MG63 (cell line): Measurements from ENCODE around the gene RSPO1. TPM values are rescaled to one million over a fixed set of nuclear protein-coding genes. Genes with fewer than 3 reads are reported as not detected.
"Not testable (repeated sequence)": the region's sequence is repeated elsewhere in the genome, so short reads cannot be mapped to it uniquely, and the experiment has no call there.

Experiments
- DNase-seq: peaks from one replicate; pipeline ENCODE4 v3.0.0-alpha.2; 2020
- H3K27me3 ChIP-seq: fragments of 250-450 bp; sonication (Bioruptor Pico); 2 replicates; pipeline ENCODE4 v1.5.1; 2020; ENCODE audit warnings: mild to moderate bottlenecking, moderate library complexity
- H3K36me3 ChIP-seq: fragments of 250-450 bp; sonication (Bioruptor Pico); 2 replicates; pipeline ENCODE4 v1.5.1; 2020; ENCODE audit warnings: mild to moderate bottlenecking, moderate library complexity
- H3K4me3 ChIP-seq: fragments of 250-450 bp; sonication (Bioruptor Pico); 2 replicates; pipeline ENCODE4 v1.5.1; 2020; ENCODE audit warnings: mild to moderate bottlenecking, moderate library complexity
- H3K9me3 ChIP-seq: fragments of 250-450 bp; sonication (Bioruptor Pico); 2 replicates; pipeline ENCODE4 v1.5.1; 2020; ENCODE audit warnings: mild to moderate bottlenecking, moderate library complexity
- total RNA-seq: library from RNA; depleted of rRNA; stranded (reverse); fragments of >200 nt; shearing (Covaris generic); gene quantifications from 2 replicates; pipeline ENCODE4 v1.2.3, GENCODE V29; 2014; ENCODE audit warnings: low replicate concordance

RSPO1 gene
- total RNA-seq, 1 experiment from 2014 or later: not detected

GRCh38 chr1:37605061-37605650 is 29.5 kb downstream of the RSPO1 start:
- peak; percentile 30 for DNase-seq
- H3K27me3 ChIP-seq: no peaks in the 10 kb centered on the region
- H3K36me3 ChIP-seq: no peaks in the 10 kb centered on the region
- H3K9me3 ChIP-seq: no peaks in the 10 kb centered on the region
- H3K4me3 ChIP-seq: no peak overlapping the region

DNA sequence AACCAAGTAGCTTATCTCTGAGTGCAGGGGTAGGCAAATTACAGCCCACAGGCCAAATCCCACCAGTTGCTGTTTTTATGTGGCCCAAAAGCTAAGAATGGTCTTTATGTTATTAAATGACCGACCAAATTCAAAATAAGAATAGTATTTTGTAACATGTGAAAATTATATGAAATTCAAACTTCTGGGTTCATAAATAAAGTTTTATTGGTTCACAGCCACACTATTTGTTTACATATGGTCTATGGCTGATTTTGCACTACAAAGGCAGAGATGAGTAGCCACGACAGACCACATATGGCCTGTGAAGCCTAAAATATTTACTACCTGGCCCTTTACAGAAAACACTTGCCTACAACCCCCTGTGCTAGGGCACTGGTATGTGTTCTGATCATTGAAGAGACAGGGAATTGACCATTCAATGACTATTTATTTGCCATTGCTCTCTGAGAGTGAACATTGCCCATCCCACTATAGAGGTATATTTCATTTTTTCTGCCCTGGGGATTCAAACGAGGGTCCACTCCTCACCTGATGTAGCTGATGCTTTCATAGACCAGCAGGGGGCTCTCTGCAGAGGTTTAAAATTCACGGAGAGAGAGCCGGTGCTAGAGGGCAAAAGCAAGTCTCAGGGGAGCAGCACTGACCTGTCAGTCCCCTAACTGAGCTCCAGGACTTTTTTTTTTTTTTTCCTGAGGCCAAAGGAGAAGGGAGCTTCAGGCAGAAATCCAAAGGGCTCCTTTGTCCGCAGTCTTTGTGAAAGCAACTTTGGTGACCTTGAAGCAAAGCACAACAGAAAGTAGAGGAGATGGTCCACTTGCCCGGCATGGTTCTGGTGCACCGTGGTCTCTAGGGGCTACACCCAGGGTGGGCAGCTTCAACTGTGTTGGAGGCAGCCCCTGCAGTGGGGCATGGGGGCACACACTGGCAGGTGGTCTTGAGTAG is 31.7 kb downstream of the RSPO1 start:
- no peaks in the 10 kb centered on the region for H3K36me3 ChIP-seq
- H3K27me3 ChIP-seq: no peaks in the 10 kb centered on the region
- no peak overlapping the region for H3K4me3 ChIP-seq
- no peaks in the 10 kb centered on the region for H3K9me3 ChIP-seq
- peak; percentile 28 for DNase-seq

DNA sequence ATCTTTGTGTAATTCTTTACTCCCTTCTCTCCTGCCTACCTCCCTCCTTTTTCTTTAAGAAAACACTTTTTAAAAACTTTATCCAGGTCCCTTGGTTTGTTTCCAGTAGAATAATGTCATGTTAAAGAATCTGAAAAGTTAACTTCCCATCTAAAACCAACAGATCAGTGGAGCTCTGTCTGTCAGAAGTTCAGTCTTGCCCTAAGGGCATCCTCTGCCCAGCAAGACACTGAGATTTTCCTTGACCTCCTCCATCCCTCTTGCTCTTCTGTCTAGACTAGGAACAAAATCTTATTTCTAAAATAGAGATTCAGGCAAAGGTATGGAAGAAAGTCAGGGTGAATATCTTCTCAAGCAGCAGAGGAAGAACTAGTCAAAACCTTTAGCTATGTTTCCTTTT is 33.3 kb downstream of the RSPO1 start:
- H3K9me3 ChIP-seq: no peaks in the 10 kb centered on the region
- no peaks in the 10 kb centered on the region for H3K27me3 ChIP-seq
- DNase-seq: no peak
- H3K36me3 ChIP-seq: no peaks in the 10 kb centered on the region
- H3K4me3 ChIP-seq: no peak overlapping the region

DNA sequence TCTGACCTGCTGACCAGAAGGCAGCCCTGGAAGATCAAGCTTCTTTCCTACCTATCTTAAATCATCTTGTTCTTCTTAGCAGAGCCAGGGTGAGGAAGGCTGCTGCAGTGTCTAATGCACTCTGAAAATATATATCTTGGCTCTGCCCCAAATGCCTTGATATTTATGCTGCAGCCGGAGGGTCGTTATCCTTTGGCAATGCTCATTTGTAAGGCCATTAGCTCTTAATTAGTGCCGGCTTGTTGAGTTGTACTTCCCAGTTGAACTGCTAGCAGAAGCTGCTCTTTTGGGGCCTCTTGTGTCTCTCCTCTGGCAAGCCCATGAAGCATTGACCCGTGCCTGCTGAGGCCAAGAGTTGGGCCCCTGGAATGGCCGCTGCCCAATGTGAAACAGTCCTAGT is 34.8 kb downstream of the RSPO1 start:
- Histone ChIP-seq H3K36me3 (no peaks in the 10 kb centered on the region), H3K4me3 (no peak overlapping the region), H3K9me3 (no peaks in the 10 kb centered on the region), H3K27me3 (no peaks in the 10 kb centered on the region)
- no peak for DNase-seq

DNA sequence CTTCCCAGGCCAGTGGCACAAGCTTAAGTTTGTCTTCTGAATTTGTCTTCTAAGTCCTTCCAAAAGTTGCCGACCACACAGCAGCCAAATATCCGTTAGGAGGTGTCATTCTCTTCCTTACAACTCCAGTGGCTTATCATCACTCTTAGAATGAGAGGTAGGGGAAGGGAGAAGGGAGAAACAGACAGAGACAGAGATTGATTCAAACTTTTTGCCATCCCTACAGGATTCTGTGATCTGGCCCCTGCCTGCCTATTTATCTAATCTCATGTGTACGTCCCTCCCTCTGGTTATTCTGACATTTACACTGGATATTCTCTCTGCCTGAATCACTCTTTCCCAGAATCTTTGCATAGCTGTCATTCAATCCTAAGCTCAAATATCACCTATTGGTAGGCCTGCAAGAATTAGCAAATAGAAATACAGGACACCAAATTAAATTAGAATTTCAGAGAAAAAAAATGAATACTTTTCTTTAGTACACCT is 38.5 kb downstream of the RSPO1 start:
- Histone ChIP-seq H3K27me3 (no peaks in the 10 kb centered on the region), H3K4me3 (peak overlapping the region; percentile 92), H3K36me3 (peaks cover 28% of the 10 kb centered on the region), H3K9me3 (no peaks in the 10 kb centered on the region)
- DNase-seq: no peak

DNA sequence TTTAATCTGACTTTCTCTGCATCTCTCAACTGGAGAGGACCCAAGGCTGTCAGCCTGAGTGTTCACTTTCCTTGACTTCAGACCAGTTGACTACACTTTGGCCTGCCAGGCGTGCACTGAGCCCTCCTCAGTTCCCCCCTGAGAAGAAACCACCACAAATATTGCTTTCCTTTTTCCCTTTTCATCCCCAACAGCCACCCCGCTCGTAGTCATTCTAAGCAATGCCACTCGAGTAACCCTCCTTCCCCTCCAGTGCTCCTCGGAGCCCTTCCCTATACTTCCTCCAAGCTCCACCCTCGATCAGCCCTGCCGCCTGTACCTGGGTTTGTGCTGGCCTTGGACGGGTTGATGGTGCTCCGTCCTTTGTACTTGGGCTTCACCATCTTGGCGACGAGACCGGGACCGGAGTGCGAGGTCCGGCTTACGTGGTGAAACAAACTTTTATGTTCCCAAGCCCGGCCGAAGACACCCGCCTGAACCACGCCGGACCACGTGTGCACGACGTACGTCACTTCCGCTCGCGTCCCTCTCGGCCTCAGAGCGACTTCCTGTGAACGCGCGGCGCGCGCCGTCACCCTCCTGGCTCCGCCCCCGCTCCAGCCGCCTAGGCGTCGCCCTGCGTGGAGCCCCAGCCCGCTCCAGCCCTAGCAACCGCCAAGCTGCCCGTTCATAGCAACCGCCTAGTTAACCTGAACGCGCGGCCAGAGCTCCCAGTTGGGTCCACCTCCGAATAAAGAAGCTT is 39.1 kb downstream of the RSPO1 start, which contains the start of gene GNL2:
TSS of gene GNL2 (minus strand) at position 498 of the 742 bp plus-strand sequence. CDS start at position 383, 115 bp downstream.
- H3K9me3 ChIP-seq: no peaks in the 10 kb centered on the region
- no peaks in the 10 kb centered on the region for H3K27me3 ChIP-seq
- peak within 1 kb of the TSS; percentile 92 for H3K4me3 ChIP-seq
- DNase-seq: peak; percentile 97
- H3K36me3 ChIP-seq: peaks cover 34% of the 10 kb centered on the region

- peak overlapping the region; percentile 92 for H3K4me3 ChIP-seq
- H3K36me3 ChIP-seq: peaks cover 53% of the 10 kb centered on the region
- DNase-seq: no peak
- no peaks in the 10 kb centered on the region for H3K27me3 ChIP-seq
- H3K9me3 ChIP-seq: no peaks in the 10 kb centered on the region
Observed at GRCh38 chr1:37593726-37594125, 41.0 kb downstream of the RSPO1 start.

DNA sequence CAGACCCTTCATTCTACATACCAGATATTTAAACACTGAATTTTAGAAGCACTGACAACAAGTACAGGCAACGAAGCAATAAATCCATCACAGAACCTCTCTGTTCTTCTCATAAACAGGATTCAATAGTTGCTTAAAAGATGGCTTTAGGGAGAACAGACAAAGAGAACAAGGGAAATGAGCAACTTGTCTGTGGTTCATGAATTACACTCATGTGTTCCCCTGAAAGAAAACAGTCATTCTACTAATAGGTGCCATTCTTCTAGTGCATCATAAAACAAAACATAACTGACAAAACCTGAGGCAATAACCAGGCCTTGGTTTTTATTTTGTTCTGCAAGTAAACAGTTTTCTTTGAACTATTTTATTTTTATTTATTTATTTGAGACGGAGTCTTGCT is 45.8 kb downstream of the RSPO1 start:
- Histone ChIP-seq H3K27me3 (no peaks in the 10 kb centered on the region), H3K4me3 (no peak overlapping the region), H3K36me3 (peaks cover 89% of the 10 kb centered on the region), H3K9me3 (no peaks in the 10 kb centered on the region)
- DNase-seq: no peak

DNA sequence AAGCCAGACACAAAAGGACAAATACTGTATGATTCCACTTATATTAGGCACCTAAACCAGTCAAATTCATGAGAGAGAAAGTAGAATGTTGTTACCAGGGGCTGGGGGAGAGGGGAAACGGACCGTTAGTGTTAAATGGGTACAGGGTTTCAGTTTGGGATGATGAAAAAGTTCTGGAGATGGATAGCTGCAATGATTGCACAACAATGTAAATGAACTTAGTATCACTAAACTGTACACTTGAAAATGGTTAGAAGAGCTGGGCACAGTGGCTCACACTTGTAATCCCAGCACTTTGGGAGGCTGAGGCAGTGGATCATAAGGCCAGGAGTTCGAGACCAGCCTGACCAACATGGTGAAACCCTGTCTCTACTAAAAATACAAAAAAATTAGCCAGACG is 50.1 kb downstream of the RSPO1 start:
- not testable (repeated sequence) for H3K4me3 ChIP-seq, H3K9me3 ChIP-seq, H3K27me3 ChIP-seq, DNase-seq
- H3K36me3 ChIP-seq: peaks cover 87% of the 10 kb centered on the region

DNA sequence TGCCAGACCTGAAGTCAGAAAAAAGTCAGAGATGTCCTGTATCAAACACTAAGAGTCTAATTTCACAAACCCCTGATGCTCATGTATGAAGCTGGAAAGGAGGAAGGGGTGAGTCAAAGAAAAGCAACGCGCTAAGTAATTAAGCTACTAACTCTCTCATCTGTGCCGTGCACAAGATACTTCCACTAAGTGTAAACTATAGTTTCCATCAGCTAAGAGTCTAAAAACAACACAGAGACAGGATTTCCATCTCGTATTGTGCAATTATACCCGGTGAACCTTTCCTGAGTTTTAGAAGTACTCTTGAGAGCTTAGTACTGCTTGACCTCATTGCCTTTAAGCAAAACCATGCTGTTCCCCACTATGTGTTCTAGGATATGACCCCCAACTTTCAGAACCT is 59.0 kb downstream of the RSPO1 start:
- DNase-seq: no peak
- H3K27me3 ChIP-seq: no peaks in the 10 kb centered on the region
- H3K36me3 ChIP-seq: peaks cover 87% of the 10 kb centered on the region
- H3K9me3 ChIP-seq: no peaks in the 10 kb centered on the region
- H3K4me3 ChIP-seq: no peak overlapping the region

DNA sequence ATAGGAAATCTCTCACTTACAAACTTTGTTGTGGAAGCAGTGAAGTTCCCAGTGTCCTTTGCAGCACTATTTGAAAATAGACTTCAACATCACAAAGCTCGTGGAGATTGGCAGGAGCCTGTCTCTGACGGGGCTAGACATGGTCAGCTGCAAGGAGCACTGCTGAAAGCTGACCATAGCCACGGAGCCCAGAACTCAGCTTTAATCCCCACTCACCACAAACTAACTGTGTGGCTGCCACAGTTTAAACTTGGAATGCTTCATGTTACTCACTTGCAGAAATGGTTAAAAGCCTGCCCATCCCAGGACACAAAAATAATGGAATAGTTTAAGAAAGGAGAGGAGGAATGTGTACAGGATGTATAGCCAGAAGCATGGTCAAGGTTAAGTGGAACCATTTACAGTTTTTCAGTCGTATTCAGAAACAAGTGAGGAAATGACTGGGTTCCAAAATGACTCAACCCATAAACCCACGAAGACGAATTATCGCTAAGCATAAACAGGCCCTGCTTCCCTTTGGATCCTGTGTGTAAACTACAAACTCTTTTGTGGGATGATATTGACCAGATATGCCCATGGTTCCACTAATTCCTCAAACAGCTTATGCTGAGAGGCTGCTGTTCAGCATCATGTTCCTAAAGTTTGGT is 59.7 kb downstream of the RSPO1 start:
- Histone ChIP-seq H3K9me3 (no peaks in the 10 kb centered on the region), H3K4me3 (no peak overlapping the region), H3K36me3 (peaks cover 84% of the 10 kb centered on the region), H3K27me3 (no peaks in the 10 kb centered on the region)
- peak; percentile 59 for DNase-seq

- no peaks in the 10 kb centered on the region for H3K9me3 ChIP-seq
- H3K27me3 ChIP-seq: no peaks in the 10 kb centered on the region
- peaks cover 94% of the 10 kb centered on the region for H3K36me3 ChIP-seq
- no peak overlapping the region for H3K4me3 ChIP-seq
- no peak for DNase-seq
Observed at GRCh38 chr1:37570528-37571334, 64.0 kb downstream of the RSPO1 start.

DNA sequence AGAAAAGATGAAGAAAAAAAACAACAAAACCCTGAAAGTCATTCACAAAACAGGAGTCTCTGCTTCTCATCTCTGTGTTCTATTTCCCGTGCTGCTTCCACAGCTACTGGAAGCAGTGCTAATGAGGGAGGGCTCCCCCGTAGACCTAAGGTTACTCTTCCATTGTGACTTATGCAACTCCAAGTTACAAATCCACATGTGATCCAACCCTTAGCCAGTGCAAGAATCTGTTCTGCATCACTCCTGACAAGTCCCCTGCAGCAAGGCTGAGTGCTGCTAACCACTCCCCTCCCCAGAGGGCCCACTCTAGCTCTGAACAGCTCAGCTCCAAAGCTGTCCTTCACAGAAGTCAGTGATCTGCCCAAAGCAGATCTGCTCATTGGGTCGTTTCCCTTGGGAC is 67.7 kb downstream of the RSPO1 start:
- Histone ChIP-seq H3K36me3 (peaks cover 87% of the 10 kb centered on the region), H3K27me3 (no peaks in the 10 kb centered on the region), H3K9me3 (no peaks in the 10 kb centered on the region), H3K4me3 (no peak overlapping the region)
- DNase-seq: no peak

GRCh38 chr1:37564892-37565291 is 69.8 kb downstream of the RSPO1 start:
- H3K9me3 ChIP-seq: no peaks in the 10 kb centered on the region
- no peaks in the 10 kb centered on the region for H3K27me3 ChIP-seq
- no peak for DNase-seq
- H3K36me3 ChIP-seq: peaks cover 71% of the 10 kb centered on the region
- H3K4me3 ChIP-seq: no peak overlapping the region

- H3K4me3 ChIP-seq: no peak overlapping the region
- DNase-seq: no peak
- no peaks in the 10 kb centered on the region for H3K27me3 ChIP-seq
- H3K9me3 ChIP-seq: no peaks in the 10 kb centered on the region
- H3K36me3 ChIP-seq: peaks cover 52% of the 10 kb centered on the region
Observed at GRCh38 chr1:37562984-37563383, 71.7 kb downstream of the RSPO1 start.
